Astrocyte (in vitro differentiated cells and primary cell): ENCODE data around the gene SRPK3.

ENCODE experiments used
- EZH2 ChIP-seq: IDR thresholded peaks from 2 replicates; pipeline ENCODE4 v1.6.1; 2012; ENCODE audit warnings: mild to moderate bottlenecking, low read length, inconsistent platforms; ENCODE audit not compliant: insufficient read depth
- TF ChIP-seq, protein P1 (sequence below): IDR thresholded peaks from 2 replicates; pipeline ENCODE4 v1.5.1; 2011; ENCODE audit warnings: low read depth, mild to moderate bottlenecking, inconsistent platforms, low read length, moderate library complexity; ENCODE audit not compliant: insufficient read depth

DNA sequence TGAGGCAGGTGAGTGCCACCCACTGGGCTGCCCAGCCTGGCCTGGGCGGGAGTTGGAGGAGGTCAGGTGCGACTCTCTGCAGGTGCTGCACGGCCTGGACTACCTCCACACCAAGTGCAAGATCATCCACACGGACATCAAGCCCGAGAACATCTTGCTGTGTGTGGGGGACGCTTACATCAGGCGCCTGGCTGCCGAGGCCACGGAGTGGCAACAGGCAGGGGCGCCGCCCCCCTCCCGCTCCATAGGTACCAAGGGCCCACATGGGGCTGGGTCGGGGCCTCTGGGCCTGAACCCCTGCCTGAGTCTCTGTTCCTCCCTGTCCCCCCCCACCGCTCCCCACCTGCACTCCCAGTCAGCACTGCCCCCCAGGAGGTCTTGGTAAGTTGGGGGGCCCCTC, 2.0 kb downstream of the SRPK3 start:
- TF ChIP-seq, protein P1, sequence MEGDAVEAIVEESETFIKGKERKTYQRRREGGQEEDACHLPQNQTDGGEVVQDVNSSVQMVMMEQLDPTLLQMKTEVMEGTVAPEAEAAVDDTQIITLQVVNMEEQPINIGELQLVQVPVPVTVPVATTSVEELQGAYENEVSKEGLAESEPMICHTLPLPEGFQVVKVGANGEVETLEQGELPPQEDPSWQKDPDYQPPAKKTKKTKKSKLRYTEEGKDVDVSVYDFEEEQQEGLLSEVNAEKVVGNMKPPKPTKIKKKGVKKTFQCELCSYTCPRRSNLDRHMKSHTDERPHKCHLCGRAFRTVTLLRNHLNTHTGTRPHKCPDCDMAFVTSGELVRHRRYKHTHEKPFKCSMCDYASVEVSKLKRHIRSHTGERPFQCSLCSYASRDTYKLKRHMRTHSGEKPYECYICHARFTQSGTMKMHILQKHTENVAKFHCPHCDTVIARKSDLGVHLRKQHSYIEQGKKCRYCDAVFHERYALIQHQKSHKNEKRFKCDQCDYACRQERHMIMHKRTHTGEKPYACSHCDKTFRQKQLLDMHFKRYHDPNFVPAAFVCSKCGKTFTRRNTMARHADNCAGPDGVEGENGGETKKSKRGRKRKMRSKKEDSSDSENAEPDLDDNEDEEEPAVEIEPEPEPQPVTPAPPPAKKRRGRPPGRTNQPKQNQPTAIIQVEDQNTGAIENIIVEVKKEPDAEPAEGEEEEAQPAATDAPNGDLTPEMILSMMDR = no peak
- TF ChIP-seq EZH2 = no peak
